AG09309 (cell line): ENCODE data around the gene THSD4.

Experiments used
- DNase-seq: peaks from one replicate; pipeline ENCODE4 v3.0.0-alpha.2; 2010; ENCODE audit warnings: low read depth
- H3K4me3 ChIP-seq: 2 replicates; pipeline ENCODE4 v1.5.1; 2011; ENCODE audit warnings: mild to moderate bottlenecking, low read depth, low read length, moderate library complexity; ENCODE audit not compliant: control insufficient read depth
- CTCF ChIP-seq: IDR thresholded peaks from 2 replicates; pipeline ENCODE4 v1.5.1; 2011; ENCODE audit warnings: mild to moderate bottlenecking, low read depth, low read length, inconsistent platforms; ENCODE audit not compliant: insufficient read depth, control insufficient read depth; ENCODE audit errors: missing control alignments

THSD4 gene

GRCh38 chr15:71275098-71275497 is 159.8 kb downstream of the THSD4 start:
- DNase-seq: peak; percentile 46
- TF ChIP-seq CTCF: no peak
- no peak overlapping the region for H3K4me3 ChIP-seq

- H3K4me3 ChIP-seq: no peak overlapping the region
- DNase-seq: no peak
- no peak for TF ChIP-seq CTCF
Measured at GRCh38 chr15:71275566-71276335, 160.5 kb downstream of the THSD4 start.

- no peak for DNase-seq
- TF ChIP-seq CTCF: no peak
- H3K4me3 ChIP-seq: no peak overlapping the region
Measured at GRCh38 chr15:71276336-71276665, 161.0 kb downstream of the THSD4 start.

GRCh38 chr15:71278989-71279756 is 163.9 kb downstream of the THSD4 start:
- TF ChIP-seq CTCF: no peak
- no peak overlapping the region for H3K4me3 ChIP-seq
- peak; percentile 85 for DNase-seq

GRCh38 chr15:71279757-71280141 is 164.5 kb downstream of the THSD4 start:
- no peak for TF ChIP-seq CTCF
- DNase-seq: no peak
- no peak overlapping the region for H3K4me3 ChIP-seq

- no peak overlapping the region for H3K4me3 ChIP-seq
- TF ChIP-seq CTCF: no peak
- DNase-seq: no peak
Measured at GRCh38 chr15:71280206-71280605, 164.9 kb downstream of the THSD4 start.

GRCh38 chr15:71281256-71281655 is 166.0 kb downstream of the THSD4 start:
- H3K4me3 ChIP-seq: no peak overlapping the region
- no peak for TF ChIP-seq CTCF
- DNase-seq: no peak
